ENCODE measurements around the gene OCSTAMP. TPM values are rescaled to one million over a fixed set of nuclear protein-coding genes. Genes with fewer than 3 reads are reported as not detected.

OCSTAMP gene, protein sequence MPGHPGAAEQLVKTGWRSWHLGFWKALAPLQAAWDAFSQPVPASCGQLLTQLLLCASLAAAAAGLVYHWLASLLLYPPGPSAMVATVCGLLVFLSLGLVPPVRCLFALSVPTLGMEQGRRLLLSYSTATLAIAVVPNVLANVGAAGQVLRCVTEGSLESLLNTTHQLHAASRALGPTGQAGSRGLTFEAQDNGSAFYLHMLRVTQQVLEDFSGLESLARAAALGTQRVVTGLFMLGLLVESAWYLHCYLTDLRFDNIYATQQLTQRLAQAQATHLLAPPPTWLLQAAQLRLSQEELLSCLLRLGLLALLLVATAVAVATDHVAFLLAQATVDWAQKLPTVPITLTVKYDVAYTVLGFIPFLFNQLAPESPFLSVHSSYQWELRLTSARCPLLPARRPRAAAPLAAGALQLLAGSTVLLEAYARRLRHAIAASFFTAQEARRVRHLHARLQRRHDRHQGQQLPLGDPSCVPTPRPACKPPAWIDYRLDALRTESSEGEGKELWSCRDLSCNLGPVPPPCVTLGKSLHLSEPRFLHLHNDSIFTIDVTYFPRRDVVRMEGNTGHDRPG
- not detected for total RNA-seq (ENCODE audit: unreplicated experiment)
- long read RNA-seq, result 0 reads

DNA sequence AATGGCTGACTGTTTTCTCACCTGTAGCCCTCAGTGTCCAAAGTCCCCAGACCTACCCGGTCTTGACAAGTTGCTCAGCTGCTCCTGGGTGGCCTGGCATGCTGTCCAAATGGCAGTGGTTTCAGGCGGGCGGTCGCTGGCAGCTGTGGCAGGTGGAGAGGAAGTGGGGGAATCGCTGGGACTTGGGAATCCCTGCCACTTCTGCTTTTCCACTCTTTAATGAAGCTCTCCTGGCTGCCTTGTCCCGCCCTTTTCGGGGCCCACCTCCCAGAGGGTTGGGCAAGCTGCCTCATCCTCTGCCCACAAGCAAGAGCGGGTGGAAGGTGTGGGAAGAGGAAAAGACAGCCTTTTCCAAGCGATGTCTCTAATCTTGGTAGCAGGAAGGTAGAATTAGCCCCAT, at the start of gene OCSTAMP:
OCSTAMP (minus strand) TSS at position 194 of the 400 bp plus-strand sequence; CDS start at position 100, 94 bp downstream.
- Mint-ChIP-seq H3K4me1 (ENCODE audit: low read depth, unreplicated experiment) (no peaks in the 10 kb centered on the region), H3K9me3 (ENCODE audit: unreplicated experiment) (no peaks in the 10 kb centered on the region), H3K4me3 (ENCODE audit: unreplicated experiment) (no peak within 1 kb of the TSS), H3K36me3 (ENCODE audit: unreplicated experiment) (no peaks in the 10 kb centered on the region), H3K27me3 (ENCODE audit: unreplicated experiment) (peaks cover 2% of the 10 kb centered on the region), H3K27ac (ENCODE audit: unreplicated experiment) (no peak within 1 kb of the TSS)
- TF ChIP-seq, protein P1, sequence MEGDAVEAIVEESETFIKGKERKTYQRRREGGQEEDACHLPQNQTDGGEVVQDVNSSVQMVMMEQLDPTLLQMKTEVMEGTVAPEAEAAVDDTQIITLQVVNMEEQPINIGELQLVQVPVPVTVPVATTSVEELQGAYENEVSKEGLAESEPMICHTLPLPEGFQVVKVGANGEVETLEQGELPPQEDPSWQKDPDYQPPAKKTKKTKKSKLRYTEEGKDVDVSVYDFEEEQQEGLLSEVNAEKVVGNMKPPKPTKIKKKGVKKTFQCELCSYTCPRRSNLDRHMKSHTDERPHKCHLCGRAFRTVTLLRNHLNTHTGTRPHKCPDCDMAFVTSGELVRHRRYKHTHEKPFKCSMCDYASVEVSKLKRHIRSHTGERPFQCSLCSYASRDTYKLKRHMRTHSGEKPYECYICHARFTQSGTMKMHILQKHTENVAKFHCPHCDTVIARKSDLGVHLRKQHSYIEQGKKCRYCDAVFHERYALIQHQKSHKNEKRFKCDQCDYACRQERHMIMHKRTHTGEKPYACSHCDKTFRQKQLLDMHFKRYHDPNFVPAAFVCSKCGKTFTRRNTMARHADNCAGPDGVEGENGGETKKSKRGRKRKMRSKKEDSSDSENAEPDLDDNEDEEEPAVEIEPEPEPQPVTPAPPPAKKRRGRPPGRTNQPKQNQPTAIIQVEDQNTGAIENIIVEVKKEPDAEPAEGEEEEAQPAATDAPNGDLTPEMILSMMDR (IDR thresholded peaks at IDR 0.05; ENCODE audit: partially characterized antibody, unreplicated experiment), result no peak
- no peak for DNase-seq

DNA sequence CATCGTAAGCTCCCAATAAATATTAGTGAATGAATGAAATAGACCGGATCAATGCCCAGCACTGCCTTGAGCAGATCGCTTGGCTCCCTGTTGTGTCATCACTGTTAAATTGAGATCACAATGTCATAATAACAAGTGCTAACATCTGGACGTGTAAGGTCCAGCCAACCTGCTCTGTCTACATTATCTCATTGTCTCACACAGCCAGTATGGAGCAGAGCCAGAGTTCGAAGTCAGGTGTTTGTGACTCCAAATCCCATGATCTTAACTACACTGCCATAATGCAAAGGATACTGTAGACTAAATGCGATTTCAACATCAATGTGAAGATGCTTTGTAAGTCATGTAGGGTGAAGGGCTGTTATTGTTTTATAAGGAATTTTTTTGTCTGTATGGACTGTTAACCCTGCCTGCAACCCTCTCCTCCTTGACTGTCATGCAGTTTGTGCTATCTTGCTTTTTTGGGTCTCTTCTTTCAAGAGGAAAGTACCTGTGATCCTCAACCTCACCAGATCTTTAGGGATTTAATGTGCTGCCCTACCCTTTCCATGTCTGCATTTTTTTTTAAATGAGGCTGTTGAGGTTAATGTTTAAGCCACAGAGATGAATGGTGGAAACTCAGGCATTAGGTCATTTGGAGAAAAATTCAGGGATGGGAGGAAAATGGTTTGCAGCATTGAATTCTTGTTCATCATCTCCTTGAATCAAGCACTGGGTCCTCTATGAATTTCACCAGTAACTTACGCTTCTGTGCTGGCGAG, 49.0 kb upstream of the OCSTAMP start:
- no peak for DNase-seq
- H3K27ac Mint-ChIP-seq (ENCODE audit: unreplicated experiment), result no peak overlapping the region
- H3K4me1 Mint-ChIP-seq (ENCODE audit: low read depth, unreplicated experiment), result no peaks in the 10 kb centered on the region
- H3K4me3 Mint-ChIP-seq (ENCODE audit: unreplicated experiment), result no peak overlapping the region
- TF ChIP-seq, protein P1 (IDR thresholded peaks at IDR 0.05; ENCODE audit: partially characterized antibody, unreplicated experiment), result no peak
- H3K36me3 Mint-ChIP-seq (ENCODE audit: unreplicated experiment), result no peaks in the 10 kb centered on the region
- H3K27me3 Mint-ChIP-seq (ENCODE audit: unreplicated experiment), result peaks cover 6% of the 10 kb centered on the region
- no peaks in the 10 kb centered on the region for H3K9me3 Mint-ChIP-seq (ENCODE audit: unreplicated experiment)

DNA sequence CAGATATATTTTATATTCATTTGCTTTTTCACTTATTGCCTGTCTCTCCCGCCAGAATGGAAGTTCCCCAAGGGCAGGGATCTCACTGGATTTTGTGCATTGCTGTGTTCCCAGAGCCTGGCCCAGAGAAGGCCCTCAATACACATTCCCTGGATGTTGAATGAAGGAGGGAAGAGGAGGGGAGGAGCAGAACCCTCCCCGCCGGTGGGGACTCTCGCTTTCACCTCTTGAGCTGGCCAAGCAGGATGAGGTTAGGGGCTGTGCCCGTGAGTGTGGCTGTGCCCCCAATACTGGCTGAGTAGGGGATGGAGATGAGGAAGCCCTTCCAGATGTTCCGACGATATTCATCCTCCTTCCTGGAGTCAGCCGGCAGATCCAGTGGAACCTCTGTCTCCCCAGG, 45.5 kb upstream of the OCSTAMP start:
- no peak for DNase-seq
- Mint-ChIP-seq H3K27ac (ENCODE audit: unreplicated experiment) (no peak overlapping the region), H3K9me3 (ENCODE audit: unreplicated experiment) (no peaks in the 10 kb centered on the region), H3K4me1 (ENCODE audit: low read depth, unreplicated experiment) (no peaks in the 10 kb centered on the region), H3K27me3 (ENCODE audit: unreplicated experiment) (peaks cover 3% of the 10 kb centered on the region), H3K4me3 (ENCODE audit: unreplicated experiment) (no peak overlapping the region), H3K36me3 (ENCODE audit: unreplicated experiment) (peaks cover 5% of the 10 kb centered on the region)
- TF ChIP-seq, protein P1 (IDR thresholded peaks at IDR 0.05; ENCODE audit: partially characterized antibody, unreplicated experiment), result no peak

DNA sequence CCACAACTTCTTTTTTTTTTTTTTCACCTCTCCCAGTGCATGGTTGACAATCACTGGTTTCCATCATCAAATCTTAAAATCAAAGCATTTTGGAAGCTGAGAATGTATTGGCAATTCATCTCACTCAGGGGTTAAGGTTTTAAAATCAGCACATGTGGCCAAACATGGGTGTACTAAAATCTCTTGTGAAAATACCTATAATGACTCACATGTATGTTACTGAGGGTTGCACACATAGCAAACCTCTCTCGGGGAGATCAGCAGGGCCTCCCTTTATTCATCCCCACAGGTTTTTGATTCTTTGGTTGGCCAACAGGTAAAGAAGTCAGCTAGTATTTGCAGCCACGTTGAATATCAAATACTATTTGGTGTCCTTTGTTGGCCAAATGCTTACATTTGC, 44.3 kb upstream of the OCSTAMP start:
- Mint-ChIP-seq H3K9me3 (ENCODE audit: unreplicated experiment) (no peaks in the 10 kb centered on the region), H3K36me3 (ENCODE audit: unreplicated experiment) (peaks cover 5% of the 10 kb centered on the region), H3K4me3 (ENCODE audit: unreplicated experiment) (no peak overlapping the region), H3K4me1 (ENCODE audit: low read depth, unreplicated experiment) (no peaks in the 10 kb centered on the region), H3K27me3 (ENCODE audit: unreplicated experiment) (peaks cover 3% of the 10 kb centered on the region), H3K27ac (ENCODE audit: unreplicated experiment) (no peak overlapping the region)
- no peak for DNase-seq
- TF ChIP-seq, protein P1 (IDR thresholded peaks at IDR 0.05; ENCODE audit: partially characterized antibody, unreplicated experiment), result no peak
